HG03064 (cell line): ENCODE measurements around the gene FXYD1.

Source experiments
- ATAC-seq: cut with Tn5 transposase; IDR thresholded peaks from one replicate; pipeline ENCODE4 v1.9.1; 2021; ENCODE audit warnings: low read depth; ENCODE audit not compliant: unreplicated experiment

FXYD1 gene

DNA sequence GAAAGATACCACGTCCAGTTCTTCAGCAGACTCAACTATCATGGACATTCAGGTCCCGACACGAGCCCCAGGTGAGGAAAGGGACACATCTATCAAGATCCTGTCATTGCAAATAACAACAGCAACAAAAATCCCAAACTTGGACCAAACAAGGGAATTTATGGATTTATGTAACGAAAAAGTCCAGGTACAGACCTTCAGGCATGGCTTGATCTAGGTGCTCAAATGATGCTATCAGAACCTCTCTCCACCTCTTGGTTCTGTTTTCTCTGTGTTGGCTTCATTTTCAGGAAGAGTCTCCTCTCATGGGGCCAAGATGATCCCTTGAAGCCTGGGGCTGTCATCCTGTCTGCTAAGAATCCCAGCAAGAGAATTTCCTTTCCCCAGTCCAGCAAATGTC lies 18.8 kb downstream of the FXYD1 start:
- no peak for ATAC-seq

DNA sequence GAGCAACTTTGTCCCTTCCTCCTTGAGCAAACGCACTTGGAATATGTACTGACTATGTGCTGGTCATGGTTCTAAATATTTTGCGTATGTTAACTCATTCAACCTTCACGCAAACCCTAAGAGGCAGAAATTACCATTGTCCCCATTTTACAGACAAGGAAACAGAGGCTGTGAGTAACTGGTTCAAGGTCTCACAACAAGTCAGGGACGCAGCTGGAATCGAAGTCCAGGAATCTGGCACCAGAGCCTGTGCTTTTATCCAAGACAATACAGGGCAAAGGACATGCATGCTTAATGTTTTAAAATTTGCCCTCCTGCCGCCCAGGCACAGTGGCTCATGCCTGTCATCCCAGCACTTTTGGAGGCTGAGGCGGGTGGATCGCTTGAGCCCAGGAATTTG lies 21.0 kb downstream of the FXYD1 start:
- ATAC-seq = no peak

DNA sequence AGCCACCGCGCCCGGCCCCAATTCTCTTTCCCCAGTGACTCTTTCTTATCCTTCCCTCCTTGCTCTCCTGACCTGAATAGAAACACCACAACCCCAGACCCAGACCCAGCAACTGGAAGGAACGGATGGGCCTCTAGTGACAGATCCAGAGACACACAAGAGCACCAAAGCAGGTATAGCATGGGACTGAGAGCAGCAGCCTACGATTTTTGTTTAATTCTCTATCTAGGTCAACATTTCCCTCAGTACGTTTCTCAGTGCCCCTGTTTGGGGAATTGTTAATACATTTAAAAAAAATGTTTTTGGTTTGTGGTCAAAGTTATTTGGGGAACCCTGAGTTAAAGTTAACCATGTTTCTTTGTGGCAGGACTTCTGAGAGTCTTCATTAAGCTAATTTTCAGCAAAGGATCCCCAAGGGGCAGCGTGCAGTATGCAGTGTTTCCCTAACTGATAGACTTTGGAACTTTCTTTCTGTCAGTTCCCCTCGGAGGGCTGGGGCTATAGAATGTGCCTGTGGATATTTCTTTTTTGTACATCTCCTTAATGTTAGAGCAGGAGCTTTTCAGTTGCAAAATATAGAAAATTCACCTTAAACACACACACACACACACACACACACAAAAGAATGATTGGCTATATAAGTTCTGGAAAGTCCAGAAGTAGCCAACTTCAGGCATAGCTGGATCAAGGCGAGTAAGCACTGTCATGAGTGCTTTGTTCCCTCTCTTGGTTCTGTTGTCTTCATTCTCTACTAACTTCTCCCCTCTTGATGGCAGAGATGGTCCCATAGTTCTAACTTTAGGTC lies 22.2 kb downstream of the FXYD1 start:
- ATAC-seq = no peak

DNA sequence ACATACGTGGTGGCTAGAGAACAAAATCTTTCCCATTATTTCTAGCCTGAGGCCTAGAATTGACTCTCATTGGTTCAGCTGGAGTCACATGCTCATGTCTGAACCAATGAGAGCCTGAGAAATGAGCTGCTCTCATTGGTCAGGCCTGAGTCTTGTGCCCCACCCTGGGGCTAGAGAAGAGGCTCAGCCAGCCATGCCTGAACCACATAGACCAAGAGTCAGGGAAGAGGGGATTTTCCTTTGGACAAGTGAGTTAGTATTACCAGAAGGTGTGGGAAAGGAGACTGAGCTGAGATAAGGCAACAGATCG lies 22.8 kb downstream of the FXYD1 start:
- no peak for ATAC-seq

DNA sequence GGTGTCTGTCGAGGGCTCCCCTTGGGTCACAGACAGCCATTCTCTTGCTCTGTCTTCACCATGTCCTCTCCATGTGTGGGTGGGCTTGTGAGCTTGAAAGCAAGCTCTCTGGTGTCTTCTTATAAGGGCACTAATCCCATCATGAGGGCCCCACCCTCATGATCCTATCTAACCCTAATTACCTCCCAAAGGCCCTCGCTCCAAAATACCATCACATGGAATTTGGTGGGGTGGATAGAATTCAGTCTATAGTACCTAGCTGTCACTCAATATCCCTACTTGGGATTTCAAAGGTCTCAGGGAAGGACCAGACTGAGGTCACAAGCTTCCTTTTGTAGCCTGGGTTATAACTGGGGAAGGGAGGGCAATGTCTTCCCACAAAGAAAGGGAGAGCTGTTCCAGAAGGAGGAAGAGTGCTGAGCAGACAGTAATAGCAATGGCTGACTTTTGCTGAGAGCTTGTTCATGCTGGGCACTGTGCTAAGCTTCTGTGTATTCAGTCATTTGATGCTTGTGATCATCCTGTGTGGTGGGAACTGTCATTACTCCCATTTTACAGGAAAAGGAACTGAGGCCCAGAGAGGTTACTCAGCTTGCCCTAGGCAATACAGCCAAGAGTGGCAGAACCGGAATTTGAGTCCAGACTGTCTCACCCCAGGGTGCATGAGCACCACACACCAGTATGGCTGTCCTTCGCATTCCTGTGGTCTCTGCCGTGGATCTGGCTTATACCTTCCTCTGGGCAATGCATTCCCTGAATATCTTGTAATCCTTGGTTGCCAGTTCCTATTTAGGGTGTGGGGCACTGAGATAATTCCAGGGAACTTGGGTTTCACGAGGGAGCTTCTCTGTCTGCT lies 24.1 kb downstream of the FXYD1 start:
- no peak for ATAC-seq

DNA sequence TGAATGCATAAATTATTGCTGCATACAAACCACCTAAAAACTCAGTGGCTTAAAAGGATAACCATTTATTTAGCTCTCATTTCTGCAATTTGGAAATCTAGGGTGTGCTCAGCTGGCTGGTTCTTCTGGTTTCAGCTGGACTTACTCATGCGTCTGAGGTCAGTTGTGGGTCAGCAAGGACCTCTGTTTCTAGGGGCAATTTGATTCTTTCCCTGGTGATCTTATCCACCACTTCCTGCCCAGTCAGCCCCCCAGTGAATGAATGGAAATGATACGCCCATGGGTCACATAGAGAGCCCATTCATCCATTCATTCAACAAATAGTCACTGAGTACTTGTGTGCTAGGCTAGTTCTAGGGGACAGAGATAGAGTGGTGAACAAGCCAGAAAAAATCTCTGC lies 25.8 kb downstream of the FXYD1 start:
- no peak for ATAC-seq

DNA sequence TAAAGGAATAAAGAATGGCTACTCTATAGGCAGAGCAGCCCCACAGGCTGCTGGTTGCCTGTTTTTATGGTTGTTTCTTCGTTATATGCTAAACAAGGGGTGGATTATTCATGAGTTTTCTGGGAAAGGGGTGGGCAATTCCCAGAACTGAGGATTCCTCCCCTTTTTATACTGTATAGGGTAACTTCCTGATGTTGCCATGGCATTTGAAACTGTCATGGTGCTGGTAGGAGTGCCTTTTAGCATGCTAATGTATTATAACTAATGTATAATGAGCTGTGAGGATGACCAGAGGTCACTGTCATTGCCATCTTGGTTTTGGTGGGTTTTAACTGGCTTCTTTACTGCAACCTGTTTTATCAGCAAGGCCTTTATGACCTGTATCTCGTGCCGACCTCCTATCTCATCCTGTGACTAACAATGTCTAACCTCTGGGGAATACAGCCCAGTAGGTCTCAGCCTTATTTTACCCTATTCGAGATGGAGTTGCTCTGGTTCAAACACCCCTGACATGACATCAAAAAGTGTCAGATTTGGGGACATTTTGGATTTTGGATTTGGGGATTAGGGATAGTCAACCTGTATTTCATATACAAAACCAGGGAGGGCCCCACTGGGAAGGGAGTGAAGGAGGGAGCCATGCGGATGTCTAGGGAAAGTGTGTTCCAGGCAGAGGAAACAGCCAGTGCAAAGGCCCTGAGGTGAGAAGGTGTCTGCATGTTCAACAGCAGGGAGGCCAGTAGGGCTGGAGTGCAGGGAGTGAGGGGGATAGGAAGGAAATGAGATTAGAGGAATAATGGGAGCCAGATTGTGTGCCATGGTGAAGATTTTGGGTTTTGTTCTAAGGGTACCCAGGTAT lies 26.8 kb downstream of the FXYD1 start:
- ATAC-seq = no peak

DNA sequence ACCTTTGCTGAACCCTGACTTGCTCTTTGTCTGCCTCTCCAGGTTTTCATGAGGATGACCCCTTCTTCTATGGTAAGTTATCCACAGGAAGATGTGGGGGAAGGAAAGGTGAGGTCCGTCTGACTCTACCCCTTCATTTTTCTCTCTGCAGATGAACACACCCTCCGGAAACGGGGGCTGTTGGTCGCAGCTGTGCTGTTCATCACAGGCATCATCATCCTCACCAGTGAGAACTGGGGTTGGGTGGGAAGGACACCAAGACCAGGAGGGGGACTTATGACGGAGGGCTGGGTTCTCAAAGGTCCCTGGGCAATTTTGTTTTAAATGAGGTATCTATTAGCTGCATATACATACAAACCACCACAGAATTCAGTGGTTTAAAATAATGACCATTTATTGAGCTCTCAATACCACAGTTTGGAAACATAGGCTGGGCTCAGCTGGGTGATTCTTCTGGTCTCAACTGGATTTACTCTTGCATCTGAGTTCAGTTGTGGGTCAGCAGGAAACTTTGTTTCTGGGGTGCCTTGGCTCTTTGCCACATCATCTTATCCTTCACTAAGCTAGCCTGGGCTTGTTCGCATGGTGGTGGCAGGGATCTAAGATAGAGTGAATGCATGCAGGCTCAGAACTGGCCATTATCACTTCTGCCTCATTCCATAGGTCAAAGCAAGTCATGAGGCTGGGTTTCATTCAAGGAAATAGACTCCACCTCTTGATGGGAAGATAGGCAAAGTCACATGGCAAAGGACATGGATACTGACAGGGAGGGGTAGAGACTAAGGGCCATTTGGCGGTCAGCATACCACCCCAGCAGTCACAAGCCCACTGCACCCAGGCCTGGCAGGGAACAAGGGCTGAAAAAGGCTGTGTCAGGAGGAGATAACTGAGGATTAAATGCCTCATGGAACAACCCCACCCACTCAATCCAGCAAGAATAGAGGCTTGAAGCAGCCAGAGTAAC lies 27.8 kb downstream of the FXYD1 start:
- ATAC-seq = no peak

DNA sequence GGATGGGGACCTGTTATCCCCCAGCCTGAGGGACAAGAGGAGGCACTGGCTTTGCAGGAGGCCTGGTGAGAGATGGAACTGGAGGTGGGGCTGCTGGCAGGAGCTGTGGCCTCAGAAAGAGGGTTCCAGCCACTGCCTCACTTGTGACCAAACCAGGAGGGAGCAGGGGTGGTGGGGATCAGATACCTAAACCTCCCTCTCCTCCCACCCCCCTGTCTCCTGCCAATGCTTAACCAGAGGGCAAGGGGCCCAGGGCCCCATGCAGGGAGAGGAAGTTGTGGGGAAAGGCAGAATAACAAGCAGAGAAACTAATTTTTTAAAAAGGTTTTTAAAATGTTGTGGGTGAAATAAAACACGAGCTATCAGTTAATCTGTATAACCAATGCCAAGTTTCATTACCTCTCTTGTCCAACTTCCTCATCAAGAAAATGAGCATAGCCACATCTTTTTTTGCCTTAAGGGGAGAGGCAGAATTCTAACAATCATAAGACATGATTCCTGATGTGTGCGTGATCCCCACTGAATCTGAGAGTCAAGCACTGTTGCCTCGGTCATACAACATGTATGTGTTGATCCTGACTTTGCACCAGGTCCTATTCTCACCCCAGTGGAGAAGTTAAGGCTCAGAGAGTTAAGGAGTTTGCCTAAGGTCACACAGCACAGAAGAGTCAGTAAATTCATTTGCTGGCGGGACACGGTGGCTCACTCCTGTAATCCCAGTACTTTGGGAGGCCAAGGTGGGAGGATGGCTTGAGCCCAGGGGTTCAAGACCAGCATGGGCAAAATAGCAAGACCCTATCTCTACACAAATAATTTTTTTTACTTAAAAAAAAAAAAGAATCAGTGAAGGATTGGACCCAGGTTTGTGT lies 28.9 kb downstream of the FXYD1 start:
- no peak for ATAC-seq

DNA sequence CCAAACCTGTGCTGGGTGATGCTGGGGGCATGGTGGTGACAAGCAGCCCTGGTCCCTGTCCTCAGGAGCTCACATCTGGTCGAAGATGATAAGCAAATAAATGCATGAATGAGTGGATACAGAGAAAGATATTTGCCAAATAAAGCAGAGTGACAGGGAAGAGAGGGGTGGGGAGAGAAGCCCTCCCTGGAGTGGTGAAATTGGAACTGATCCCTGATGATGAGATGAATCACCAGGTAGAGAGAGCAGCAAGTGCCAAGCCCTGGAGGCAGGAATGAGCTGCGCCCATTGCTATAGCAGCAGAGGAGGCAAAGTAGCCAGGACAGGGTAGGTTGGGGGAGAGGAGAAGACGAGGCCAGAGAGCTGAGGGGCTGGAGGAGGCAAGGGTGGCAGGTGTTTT lies 29.6 kb downstream of the FXYD1 start:
- no peak for ATAC-seq

DNA sequence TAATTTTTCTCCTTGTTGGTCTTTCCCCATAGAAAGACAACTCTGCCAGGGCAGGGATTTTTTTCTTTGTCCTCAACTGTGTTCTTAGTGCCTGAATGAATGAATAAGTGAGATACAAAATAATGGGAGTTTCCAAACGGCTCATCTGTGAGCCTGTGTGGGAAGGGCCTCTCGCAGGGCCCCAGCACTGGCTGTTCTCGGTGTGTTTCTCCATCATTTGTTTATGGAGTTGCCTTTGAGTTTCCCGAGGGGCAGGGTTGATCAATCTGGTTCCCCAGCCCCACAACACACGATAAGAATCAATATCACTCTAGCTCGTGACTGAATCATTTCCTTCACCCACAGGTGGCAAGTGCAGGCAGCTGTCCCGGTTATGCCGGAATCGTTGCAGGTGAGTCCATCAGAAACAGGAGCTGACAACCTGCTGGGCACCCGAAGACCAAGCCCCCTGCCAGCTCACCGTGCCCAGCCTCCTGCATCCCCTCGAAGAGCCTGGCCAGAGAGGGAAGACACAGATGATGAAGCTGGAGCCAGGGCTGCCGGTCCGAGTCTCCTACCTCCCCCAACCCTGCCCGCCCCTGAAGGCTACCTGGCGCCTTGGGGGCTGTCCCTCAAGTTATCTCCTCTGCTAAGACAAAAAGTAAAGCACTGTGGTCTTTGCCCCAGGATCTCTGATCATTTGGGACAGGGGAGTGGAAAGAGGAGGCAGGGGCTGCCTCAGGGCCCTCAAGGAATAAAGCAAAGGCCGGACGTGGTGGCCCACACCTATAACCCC lies 30.8 kb downstream of the FXYD1 start:
- ATAC-seq = no peak

DNA sequence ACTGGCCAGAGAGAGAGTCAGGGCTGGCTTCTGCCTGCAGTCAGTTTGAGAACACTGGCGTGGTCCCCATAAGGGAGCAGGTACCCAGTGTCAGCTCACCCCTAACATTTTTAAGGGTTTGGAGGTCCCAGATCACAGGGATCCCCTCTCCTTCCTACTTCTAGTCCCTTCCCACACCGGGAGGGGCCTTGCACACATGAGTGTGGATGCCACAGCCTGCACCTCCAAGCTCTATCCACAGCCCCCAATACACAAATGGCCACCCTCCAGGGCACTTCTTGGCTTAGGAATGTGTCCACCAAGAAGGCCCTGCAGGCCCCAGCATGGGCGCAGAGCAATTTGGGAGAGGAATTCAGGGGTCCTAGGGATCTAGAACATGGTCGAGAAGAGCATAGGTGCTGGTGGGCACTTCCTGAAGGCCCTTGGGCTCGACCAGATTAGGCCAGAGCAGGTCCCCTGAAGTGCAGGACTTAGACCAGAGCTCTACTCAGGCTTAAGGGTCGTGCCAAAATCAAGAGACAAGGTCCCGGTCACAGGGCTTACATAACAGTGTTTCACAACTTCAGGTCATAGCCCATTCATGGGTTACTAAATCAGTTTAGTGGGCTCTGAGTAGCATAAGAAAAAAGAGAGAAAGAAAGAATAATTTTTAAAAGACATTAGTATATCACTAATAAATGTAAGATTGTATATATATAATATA lies 31.9 kb downstream of the FXYD1 start:
- ATAC-seq = no peak

DNA sequence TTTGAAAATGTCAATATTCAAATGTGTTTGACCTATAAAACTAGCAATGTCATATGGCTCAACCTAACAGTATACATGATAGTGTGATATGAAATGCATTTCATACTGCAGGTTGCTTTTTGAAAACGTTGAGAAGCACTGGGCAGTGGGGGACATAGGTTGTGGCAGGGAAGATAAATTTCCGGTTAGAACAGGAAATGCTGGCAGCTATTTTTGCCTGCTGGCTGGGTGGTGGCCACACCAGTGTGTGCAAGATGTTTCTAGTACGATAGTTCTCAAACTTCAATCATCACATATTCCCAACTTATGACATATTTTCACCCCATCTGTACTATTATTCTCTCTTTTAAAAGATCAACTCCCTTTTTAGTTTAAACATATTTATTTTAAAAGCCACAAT lies 33.1 kb downstream of the FXYD1 start:
- ATAC-seq = no peak

DNA sequence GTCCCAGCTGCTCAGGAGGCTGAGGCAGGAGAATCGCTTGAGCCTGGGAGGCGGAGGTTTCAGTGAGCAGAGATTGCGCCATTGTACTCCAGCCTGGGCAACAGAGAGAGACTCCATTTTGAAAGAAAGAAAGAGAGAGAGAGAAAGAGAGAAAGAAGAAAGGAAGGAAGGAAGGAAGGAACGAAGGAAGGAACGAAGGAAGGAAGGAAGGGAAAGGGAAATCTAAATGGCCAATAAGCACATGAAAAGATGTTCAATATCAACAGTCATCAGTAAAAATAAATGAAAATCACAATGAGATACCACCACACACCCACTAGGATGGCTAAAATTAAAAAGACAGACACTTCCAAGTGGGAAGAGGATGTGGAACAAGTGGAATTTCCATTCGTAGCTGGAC lies 35.6 kb downstream of the FXYD1 start:
- ATAC-seq = no peak

DNA sequence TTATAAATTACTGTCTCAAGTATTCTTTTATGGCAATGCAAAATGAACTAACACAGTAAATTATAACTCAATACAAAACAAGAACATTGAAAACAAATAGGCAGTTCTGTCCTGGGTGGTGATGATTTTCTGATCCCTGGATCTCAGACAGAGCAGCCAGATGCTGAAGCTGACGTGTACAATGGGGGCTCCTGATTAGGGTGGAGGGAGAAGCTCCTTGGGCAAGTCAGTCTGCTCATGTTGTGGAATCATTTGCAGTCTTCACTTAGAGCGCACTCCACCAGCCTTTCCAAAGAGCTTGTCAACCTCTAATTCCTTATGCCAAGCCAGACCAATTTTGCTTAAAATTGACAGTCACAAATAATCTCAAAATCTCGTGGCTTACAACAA lies 37.6 kb downstream of the FXYD1 start:
- ATAC-seq = no peak

DNA sequence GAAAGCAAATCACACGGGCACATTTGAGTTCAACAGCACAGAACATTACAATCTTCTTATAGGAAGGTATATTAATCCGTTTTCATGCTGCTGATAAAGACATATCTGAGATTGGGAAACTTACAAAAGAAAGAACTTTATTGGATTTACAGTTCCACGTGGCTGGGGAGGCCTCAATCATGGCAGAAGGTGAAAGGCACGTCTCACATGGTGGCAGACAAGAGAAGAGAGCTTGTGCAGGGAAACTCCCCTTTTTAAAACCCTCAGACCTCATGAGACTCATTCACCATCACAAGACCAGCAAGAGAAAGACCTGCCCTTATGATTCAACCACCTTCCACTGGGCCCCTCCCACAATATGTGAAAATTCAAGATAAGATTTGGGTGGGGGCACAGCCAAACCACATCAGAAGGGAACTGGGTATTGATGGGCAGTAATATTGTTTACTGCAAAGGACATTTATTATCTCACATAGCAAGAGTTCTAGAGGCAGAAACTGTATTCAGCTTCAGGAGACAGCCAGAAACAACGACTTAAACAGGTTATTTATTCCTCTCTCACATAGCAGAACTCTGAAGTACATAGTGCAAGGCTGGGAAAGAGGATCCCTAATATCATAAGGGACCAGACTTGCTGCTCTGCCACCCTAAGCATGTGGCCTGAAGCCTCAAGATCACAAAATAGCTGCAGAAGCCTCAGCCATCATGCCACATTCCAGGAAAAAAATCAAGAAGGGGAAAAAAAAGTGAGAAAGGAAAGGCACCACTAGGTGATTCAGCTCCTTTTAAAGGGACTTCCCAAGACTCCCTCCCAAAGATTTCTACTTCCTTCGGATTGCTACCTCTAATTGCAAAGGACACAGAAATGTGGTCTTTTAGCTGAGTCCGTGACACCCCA lies 39.0 kb downstream of the FXYD1 start:
- ATAC-seq = no peak

DNA sequence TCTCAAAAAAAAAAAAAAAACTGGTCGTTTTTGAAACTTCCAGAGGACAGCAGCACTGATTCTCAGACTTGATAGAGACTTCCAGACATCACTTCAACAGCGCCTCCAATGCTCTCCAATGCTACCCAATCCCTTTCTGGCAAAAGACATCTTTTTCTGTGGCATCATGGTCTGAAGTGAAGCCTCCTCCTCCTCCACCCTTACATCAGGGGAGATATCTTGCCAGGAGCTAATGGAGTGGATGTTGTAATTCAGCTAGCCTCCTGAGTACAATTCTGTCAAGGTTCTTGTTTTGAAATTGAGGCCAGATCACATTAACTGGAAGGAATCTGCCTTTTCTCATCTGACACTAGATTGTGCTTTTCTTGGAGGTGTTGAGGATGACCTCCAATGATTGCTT lies 40.1 kb downstream of the FXYD1 start:
- ATAC-seq = no peak
